Right cardiac atrium (tissue), 5 donors: ENCODE results near the gene SPRR1B. TPM values are rescaled to one million over a fixed set of nuclear protein-coding genes. Genes with fewer than 3 reads are reported as not detected.
"Not testable (repeated sequence)": the region's sequence is repeated elsewhere in the genome, so short reads cannot be mapped to it uniquely, and the experiment has no call there.

Source experiments
- ATAC-seq, 2 donors: fragments of 200-7000 bp; cut with Tn5 transposase; one replicate each; pipeline versions ENCODE4 v1.8.0 to v1.9.1; 2020; ENCODE audit warnings: moderate library complexity in 2 of 2, mild to moderate bottlenecking in 1 of 2
- DNase-seq, 3 donors: peaks; one replicate each; pipeline ENCODE4 v3.0.0-alpha.2; 2020
- H3K27ac ChIP-seq: one replicate; pipeline ENCODE4 v1.5.1; 2013; ENCODE audit warnings: mild to moderate bottlenecking, low read length, control low read depth, moderate library complexity
- H3K27me3 ChIP-seq: one replicate; pipeline ENCODE4 v1.6.1; 2013; ENCODE audit not compliant: control insufficient read depth, insufficient read depth
- H3K4me1 ChIP-seq: one replicate; pipeline ENCODE4 v1.6.1; 2013; ENCODE audit warnings: low read length; ENCODE audit not compliant: control insufficient read depth, insufficient read depth
- H3K4me3 ChIP-seq: one replicate; pipeline ENCODE4 v1.5.1; 2013; ENCODE audit warnings: low read length, control low read depth
- H3K9me3 ChIP-seq: one replicate; pipeline ENCODE4 v1.6.1; 2013; ENCODE audit warnings: low read length; ENCODE audit not compliant: control insufficient read depth
- WGBS: extraction: QIAGEN DNeasy Blood & Tissue Kit; methylation state at CpG from one replicate; pipeline ENCODE4 v1.1.7; 2013; 5-methylcytosine and 5-hydroxymethylcytosine counted together
- intact Hi-C, 4 donors: fragments of 100-400 bp; cut with DNase I; formaldehyde crosslinking; loops; one replicate each; pipeline versions ENCODE4 v1.11.0 to v1.14.0; 2022 to 2023
- polyA plus RNA-seq: library from polyadenylated mRNA; stranded (reverse); fragments of 200-250 nt; gene quantifications from one replicate; pipeline ENCODE4 v1.2.3, GENCODE V29; 2013
- total RNA-seq, 4 donors: library from RNA; stranded (reverse); fragmentation: NEBNext Ultra II Directional; extraction: Animal tissue kit (Norgen Biotek cat#: 25700); gene quantifications; one replicate each; pipeline ENCODE4 v1.2.1, GENCODE V29; 2021
- donor health status: healthy with polysubstance abuse.
- donor health status: DM: no; HTN: yes; CAD: no.
- donor health status: DM: no; HTN: no; CAD: no.
- donor health status: DM: no; HTN: yes; CAD: no; lungs with severe emphysema.
- donor health status: DM: yes; HTN: yes; CAD: no.

Gene SPRR1B
- total and polyA plus RNA-seq, 5 donors = not detected

DNA sequence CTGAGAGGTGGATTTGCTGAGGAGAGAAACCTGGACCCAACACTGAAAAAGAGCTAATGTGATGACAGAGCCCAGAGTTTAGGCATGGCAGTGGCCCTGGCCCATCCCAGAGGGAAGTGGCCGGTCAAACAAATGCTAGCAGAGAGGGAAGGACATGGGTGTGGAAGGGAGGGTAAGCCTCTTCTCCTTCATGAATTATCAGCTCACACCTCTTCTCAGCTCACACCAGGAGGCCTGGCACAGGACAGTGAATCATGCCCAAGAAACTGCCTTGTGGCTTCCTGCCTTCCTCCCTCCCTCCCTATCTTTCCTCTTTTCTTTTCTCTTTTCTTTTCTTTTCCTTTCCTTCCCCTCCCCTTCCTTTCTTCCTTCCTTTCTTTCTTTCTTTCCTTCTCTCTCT lies 30.7 kb upstream of the SPRR1B start:
- 86% methylated on average over 1 of the region's 1 CpG for WGBS
- DNase-seq (no peak), ATAC-seq (no peak)
- Histone ChIP-seq H3K27ac (no peak overlapping the region), H3K4me1 (no peaks in the 10 kb centered on the region), H3K27me3 (no peaks in the 10 kb centered on the region), H3K4me3 (no peak overlapping the region), H3K9me3 (no peaks in the 10 kb centered on the region)
- intact Hi-C loops = no loop called here

DNA sequence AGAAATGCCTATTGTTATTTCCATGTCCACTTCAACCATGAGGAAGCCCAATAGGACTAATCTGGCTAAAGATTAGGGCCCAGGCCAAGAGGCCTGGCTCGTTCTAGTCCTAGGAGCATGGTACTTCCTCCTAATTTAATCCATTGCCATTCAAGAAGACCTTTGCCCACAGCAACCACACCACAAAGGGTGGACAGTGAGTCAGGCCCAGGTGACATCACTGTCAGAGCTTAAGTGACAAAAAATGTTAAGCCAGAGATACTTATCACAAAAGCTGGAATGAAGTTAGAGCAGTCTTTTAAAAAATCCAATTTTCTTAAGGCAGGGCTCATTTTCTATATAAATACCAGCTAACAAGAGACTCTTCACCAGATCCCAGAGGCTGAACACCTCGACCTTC lies 29.6 kb upstream of the SPRR1B start, which contains the start of gene SPRR3:
Gene SPRR3, plus strand, starts transcription at position 368 of the 400 bp plus-strand sequence. CDS start 1,272 bp downstream, outside the sequence.
- intact Hi-C loops = no loop called here
- ATAC-seq (no peak), DNase-seq (no peak)
- WGBS = 56% methylated on average over 2 of the region's 2 CpGs
- Histone ChIP-seq H3K4me1 (no peaks in the 10 kb centered on the region), H3K27ac (no peak within 1 kb of the TSS), H3K9me3 (no peaks in the 10 kb centered on the region), H3K27me3 (no peaks in the 10 kb centered on the region), H3K4me3 (no peak within 1 kb of the TSS)

DNA sequence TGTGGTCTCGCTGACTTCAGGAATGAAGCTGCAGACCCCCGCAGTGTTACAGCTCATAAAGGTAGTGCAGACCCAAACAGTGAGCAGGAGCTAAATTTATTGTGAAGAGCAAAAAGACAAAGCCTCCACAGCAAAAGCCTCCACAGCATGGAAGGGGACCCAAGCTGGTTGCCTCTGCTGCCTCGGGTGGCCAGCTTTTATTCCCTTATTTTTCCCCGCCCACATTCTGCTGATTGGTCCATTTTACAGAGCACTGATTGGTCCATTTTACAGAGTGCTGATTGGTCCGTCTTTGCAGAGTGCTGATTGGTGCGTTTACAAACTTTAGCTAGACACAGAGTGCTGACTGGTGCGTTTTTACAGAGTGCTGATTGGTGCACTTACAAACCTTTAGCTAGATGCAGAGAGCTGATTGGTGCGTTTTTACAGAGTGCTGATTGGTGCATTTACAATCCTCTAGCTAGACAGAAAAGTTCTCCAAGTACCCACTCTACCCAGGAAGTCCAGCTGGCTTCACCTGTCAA lies 19.7 kb upstream of the SPRR1B start:
- WGBS = 79% methylated on average over 8 of the region's 8 CpGs
- ATAC-seq = not testable (repeated sequence)

DNA sequence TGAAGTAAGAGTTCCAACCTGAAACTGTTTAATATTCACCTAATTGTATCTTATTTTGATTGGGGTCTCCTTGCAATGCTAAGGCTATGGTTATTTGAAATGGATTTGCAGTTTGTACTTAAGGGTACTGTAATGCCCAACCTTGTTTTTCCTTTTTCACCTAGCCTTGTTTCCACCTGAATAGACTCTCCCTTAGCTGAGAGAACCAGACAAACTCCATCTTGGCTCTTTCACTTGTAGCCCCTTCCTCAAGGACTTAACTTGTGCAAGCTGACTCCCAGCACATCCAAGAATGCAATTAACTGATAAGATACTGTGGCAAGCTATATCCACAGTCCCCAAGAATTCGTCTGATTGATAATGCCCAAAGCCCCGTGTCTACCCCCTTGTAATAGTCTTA lies 9.2 kb upstream of the SPRR1B start:
- 6% methylated on average over 2 of the region's 2 CpGs for WGBS
- H3K27ac ChIP-seq, H3K9me3 ChIP-seq, intact Hi-C loops, ATAC-seq, H3K4me1 ChIP-seq, H3K4me3 ChIP-seq, DNase-seq, H3K27me3 ChIP-seq: not testable (repeated sequence)

More for the DNA sequence above, 19.7 kb upstream of the SPRR1B start:
- DNase-seq, H3K9me3 ChIP-seq, H3K27ac ChIP-seq, H3K27me3 ChIP-seq, intact Hi-C loops, H3K4me3 ChIP-seq, H3K4me1 ChIP-seq: not testable (repeated sequence)

DNA sequence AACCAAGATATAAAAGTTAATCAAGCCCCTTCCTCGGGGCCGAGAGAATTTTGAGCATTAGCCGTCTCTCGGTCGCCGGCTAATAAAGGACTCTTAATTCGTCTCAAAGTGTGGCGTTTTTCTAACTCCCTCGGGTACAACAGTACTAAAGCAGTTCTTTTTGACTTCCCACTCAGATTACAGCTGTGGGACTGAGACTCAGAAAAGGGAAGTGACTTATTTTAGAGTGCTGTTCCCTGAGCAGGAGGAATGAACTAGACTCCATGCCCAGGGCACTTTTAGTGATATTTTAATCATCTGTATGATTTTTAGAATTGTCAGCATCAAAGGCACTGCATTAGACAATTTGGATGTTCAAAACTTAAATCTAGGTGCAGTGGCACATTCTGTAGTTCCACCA lies 8.7 kb upstream of the SPRR1B start:
- WGBS = 40% methylated on average over 9 of the region's 9 CpGs
- H3K4me1 ChIP-seq, H3K4me3 ChIP-seq, DNase-seq, H3K9me3 ChIP-seq, H3K27ac ChIP-seq, ATAC-seq, H3K27me3 ChIP-seq, intact Hi-C loops: not testable (repeated sequence)

DNA sequence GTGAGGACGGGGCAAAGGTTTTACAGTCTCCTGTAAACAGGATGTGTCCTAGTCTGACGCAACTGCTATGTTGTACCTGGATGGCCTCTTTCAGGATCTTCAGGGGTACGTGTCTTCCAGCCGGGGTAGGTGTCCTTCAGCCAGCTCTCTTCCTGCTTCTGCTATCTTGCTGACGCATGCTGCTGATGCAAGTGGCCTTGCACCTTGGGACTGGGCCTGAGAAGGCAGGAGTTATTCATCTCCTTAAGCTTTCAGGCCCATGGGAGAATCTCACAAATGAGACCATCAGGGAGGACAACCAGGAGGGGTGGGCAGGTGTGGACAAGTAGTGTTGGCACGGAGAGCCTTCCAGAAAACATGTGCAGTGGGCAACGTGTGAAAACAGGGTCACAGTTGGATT lies 7.9 kb upstream of the SPRR1B start:
- Histone ChIP-seq H3K4me3 (no peak overlapping the region), H3K27me3 (no peaks in the 10 kb centered on the region), H3K27ac (no peak overlapping the region), H3K9me3 (no peaks in the 10 kb centered on the region), H3K4me1 (no peaks in the 10 kb centered on the region)
- 85% methylated on average over 7 of the region's 7 CpGs for WGBS
- ATAC-seq (no peak), DNase-seq (no peak)
- intact Hi-C loops = no loop called here

DNA sequence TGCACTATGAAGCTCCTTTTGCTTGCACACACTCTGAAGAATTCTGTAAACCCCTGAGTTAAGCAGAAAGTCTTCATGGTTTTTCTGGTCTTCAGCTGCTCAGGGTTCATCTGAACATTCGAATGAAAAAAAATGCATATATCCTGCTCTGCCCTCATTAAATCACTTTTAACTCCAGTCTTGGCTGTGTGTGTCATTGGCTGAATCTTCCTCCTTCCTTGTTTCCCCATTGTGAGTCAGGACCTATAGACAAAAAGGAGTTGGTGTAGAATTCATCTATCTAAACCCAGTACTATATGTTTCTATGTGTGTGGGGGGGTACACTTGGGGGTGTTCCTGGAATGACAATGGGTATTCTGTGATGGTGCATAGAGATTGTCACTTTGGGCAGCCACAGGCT lies 6.6 kb upstream of the SPRR1B start:
- DNase-seq (no peak), ATAC-seq (no peak)
- Histone ChIP-seq H3K4me1 (no peaks in the 10 kb centered on the region), H3K27me3 (no peaks in the 10 kb centered on the region), H3K9me3 (no peaks in the 10 kb centered on the region), H3K4me3 (no peak overlapping the region), H3K27ac (no peak overlapping the region)
- 75% methylated on average over 1 of the region's 1 CpG for WGBS
- intact Hi-C loops = no loop called here

DNA sequence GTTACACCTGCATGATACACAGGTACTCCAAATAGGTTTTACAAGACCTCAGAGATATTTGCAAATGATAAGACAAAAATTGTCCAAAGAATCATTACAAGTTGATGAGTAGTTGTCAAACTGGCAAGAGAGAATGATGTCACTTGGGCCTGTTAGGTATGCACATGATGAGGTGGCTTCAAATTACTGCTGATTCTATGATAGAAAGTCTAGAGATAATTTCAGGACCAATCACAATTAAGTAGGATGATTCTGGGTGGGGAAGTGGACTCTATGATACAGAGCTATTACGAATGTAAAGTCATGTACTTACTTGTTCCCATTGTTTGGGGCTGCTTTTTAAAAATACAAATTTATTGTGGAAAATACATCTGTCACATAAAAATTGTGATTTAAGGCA lies 5.2 kb upstream of the SPRR1B start:
- no peak for ATAC-seq
- Histone ChIP-seq H3K9me3 (no peaks in the 10 kb centered on the region), H3K4me1 (no peaks in the 10 kb centered on the region), H3K4me3 (no peak overlapping the region), H3K27me3 (no peaks in the 10 kb centered on the region), H3K27ac (no peak overlapping the region)
- intact Hi-C loops = no loop called here
- no peak for DNase-seq
- WGBS = 70% methylated on average over 1 of the region's 1 CpG

DNA sequence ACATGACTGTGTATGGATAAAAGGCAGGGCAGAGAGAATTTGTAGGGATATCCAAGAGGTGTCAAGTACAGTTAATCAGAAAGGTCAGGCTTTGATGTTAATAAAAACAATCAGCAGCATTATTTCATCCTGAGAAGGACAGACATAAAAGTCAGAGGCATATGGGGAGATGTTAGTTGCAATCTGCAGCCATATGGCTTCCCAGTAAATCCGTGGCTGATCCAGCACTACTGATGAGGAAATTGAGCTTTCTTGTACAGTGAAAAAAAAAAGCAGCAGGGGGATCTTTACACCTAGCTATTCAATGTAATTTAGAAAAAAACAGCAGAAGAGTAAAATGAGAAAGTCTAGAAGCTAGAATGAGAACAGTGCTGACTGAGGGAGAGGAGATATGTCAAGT lies 2.2 kb upstream of the SPRR1B start:
- no peak overlapping the region for H3K4me3 ChIP-seq
- DNase-seq (no peak), ATAC-seq (no peak)
- no peaks in the 10 kb centered on the region for H3K9me3 ChIP-seq
- no peaks in the 10 kb centered on the region for H3K4me1 ChIP-seq
- 63% methylated on average over 1 of the region's 1 CpG for WGBS
- intact Hi-C loops = no loop called here
- no peak overlapping the region for H3K27ac ChIP-seq
- H3K27me3 ChIP-seq = no peaks in the 10 kb centered on the region

DNA sequence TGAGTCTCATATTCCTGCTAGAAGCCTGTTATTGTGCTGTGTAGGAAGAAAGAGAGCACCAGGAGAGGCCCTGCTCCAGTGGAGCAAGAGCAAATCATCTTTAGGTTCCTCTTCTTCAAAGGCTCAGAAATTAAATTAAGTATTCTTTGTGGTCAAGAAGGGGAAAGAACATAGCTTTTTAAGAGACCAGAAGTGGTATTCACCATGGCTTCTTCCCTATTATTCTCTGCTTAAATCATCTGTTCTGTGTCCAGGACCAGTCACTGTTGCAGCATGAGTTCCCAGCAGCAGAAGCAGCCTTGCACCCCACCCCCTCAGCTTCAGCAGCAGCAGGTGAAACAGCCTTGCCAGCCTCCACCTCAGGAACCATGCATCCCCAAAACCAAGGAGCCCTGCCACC lies 1.1 kb downstream of the SPRR1B start:
- no peak for ATAC-seq

DNA sequence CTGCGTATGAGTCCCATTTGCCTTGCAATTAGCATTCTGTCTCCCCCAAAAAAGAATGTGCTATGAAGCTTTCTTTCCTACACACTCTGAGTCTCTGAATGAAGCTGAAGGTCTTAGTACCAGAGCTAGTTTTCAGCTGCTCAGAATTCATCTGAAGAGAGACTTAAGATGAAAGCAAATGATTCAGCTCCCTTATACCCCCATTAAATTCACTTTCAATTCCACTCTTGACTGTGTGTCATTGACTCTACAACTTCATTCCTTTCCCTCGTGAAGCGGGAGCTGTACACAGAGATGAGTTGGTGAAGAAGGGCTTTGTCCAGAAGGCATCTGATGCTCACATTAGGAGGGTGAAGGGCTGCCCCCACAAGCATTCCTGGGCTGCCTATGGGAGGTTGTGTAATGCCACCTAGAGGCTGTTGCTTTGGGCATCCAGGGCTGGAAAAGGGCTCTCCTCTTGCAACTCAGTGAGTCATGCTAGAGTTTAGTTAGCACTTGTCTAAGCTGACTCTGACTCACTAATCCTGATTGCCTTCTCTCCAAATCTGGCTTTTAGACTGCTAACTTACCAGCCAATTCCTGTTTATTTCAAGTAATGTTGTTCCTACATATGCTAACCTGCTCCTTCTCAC lies 1.8 kb downstream of the SPRR1B start:
- Histone ChIP-seq H3K27ac (no peak overlapping the region), H3K4me1 (no peaks in the 10 kb centered on the region), H3K4me3 (no peak overlapping the region), H3K9me3 (no peaks in the 10 kb centered on the region), H3K27me3 (no peaks in the 10 kb centered on the region)
- intact Hi-C loops = no loop called here
- ATAC-seq (no peak), DNase-seq (no peak)
- WGBS = 40% methylated on average over 3 of the region's 3 CpGs

More for the DNA sequence above, 1.1 kb downstream of the SPRR1B start:
- Histone ChIP-seq H3K27ac (no peak overlapping the region), H3K27me3 (no peaks in the 10 kb centered on the region), H3K4me1 (no peaks in the 10 kb centered on the region), H3K9me3 (no peaks in the 10 kb centered on the region), H3K4me3 (no peak overlapping the region)
- intact Hi-C loops = no loop called here
- no peak for DNase-seq

DNA sequence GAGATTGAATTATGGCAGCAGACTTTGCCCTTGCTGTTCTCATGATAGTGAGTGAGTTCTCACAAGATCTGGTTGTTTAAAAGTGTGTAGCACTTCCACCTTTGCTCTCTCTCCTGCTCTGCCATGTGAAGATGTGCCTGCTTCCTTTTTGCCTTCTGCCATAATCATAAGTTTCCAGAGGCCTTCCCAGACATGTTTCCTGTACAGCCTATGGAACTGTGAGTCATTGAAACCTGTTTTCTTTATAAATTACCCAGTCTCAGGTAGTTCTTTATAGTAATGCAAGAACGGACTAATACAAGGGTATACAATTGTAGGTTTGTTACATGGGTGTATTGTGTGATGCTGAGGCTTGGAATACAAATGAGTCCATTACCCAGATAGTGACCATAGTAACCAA lies 4.2 kb downstream of the SPRR1B start:
- 86% methylated on average over 1 of the region's 1 CpG for WGBS
- no peaks in the 10 kb centered on the region for H3K27me3 ChIP-seq
- no peak for DNase-seq
- no peak overlapping the region for H3K27ac ChIP-seq
- ATAC-seq = no peak
- H3K9me3 ChIP-seq = no peaks in the 10 kb centered on the region
- intact Hi-C loops = no loop called here
- H3K4me3 ChIP-seq = no peak overlapping the region
- no peaks in the 10 kb centered on the region for H3K4me1 ChIP-seq
